ENCODE measurements around the gene LRG1. TPM values are rescaled to one million over a fixed set of nuclear protein-coding genes. Genes with fewer than 3 reads are reported as not detected.

LRG1 gene
- total and polyA plus RNA-seq, 9 donors = 0.18 to 0.92 (median 0.59) TPM

GRCh38 chr19:4582980-4583842 lies 43.4 kb upstream of the LRG1 start:
- peaks cover 51% of the 10 kb centered on the region for H3K4me1 ChIP-seq (ENCODE audit: control insufficient read depth, insufficient read depth, low read length)
- WGBS (ENCODE audit: insufficient coverage) = 57% methylated on average over 14 of the region's 16 CpGs
- H3K4me3 ChIP-seq (ENCODE audit: low read length) = no peak overlapping the region
- DNase-seq = no peak
- H3K27ac ChIP-seq (ENCODE audit: low read length) = no peak overlapping the region
- peaks cover 3% of the 10 kb centered on the region for H3K36me3 ChIP-seq (ENCODE audit: control insufficient read depth, insufficient read depth, low read length)
- H3K9me3 ChIP-seq (replicated peaks; ENCODE audit: control insufficient read depth, low read depth, low read length) = no peaks in the 10 kb centered on the region
- H3K27me3 ChIP-seq (ENCODE audit: control insufficient read depth, insufficient read depth, low read length) = peaks cover 48% of the 10 kb centered on the region

- peak; percentile 66 for DNase-seq
- peaks cover 48% of the 10 kb centered on the region for H3K27me3 ChIP-seq (ENCODE audit: control insufficient read depth, insufficient read depth, low read length)
- H3K4me1 ChIP-seq (ENCODE audit: control insufficient read depth, insufficient read depth, low read length) = peaks cover 45% of the 10 kb centered on the region
- no peaks in the 10 kb centered on the region for H3K9me3 ChIP-seq (replicated peaks; ENCODE audit: control insufficient read depth, low read depth, low read length)
- H3K36me3 ChIP-seq (ENCODE audit: control insufficient read depth, insufficient read depth, low read length) = peaks cover 3% of the 10 kb centered on the region
- 16% methylated on average over 28 of the region's 57 CpGs for WGBS (ENCODE audit: insufficient coverage)
- peak overlapping the region; percentile 37 for H3K4me3 ChIP-seq (ENCODE audit: low read length)
- peak overlapping the region; percentile 13 for H3K27ac ChIP-seq (ENCODE audit: low read length)
Measured at GRCh38 chr19:4581666-4582553, 42.1 kb upstream of the LRG1 start.

GRCh38 chr19:4580961-4581665 lies 41.3 kb upstream of the LRG1 start:
- WGBS (ENCODE audit: insufficient coverage) = 0% methylated on average over 47 of the region's 62 CpGs
- peaks cover 45% of the 10 kb centered on the region for H3K27me3 ChIP-seq (ENCODE audit: control insufficient read depth, insufficient read depth, low read length)

GRCh38 chr19:4580021-4580901 lies 40.4 kb upstream of the LRG1 start:
- Histone ChIP-seq H3K27me3 (ENCODE audit: control insufficient read depth, insufficient read depth, low read length) (peaks cover 40% of the 10 kb centered on the region), H3K27ac (ENCODE audit: low read length) (no peak overlapping the region), H3K4me1 (ENCODE audit: control insufficient read depth, insufficient read depth, low read length) (peaks cover 41% of the 10 kb centered on the region), H3K36me3 (ENCODE audit: control insufficient read depth, insufficient read depth, low read length) (peaks cover 3% of the 10 kb centered on the region), H3K9me3 (replicated peaks; ENCODE audit: control insufficient read depth, low read depth, low read length) (no peaks in the 10 kb centered on the region), H3K4me3 (ENCODE audit: low read length) (peak overlapping the region; percentile 62)
- peak; percentile 17 for DNase-seq
- WGBS (ENCODE audit: insufficient coverage) = 1% methylated on average over 25 of the region's 50 CpGs

More at GRCh38 chr19:4580961-4581665, 41.3 kb upstream of the LRG1 start:
- H3K27ac ChIP-seq (ENCODE audit: low read length) = no peak overlapping the region
- peaks cover 39% of the 10 kb centered on the region for H3K4me1 ChIP-seq (ENCODE audit: control insufficient read depth, insufficient read depth, low read length)
- no peaks in the 10 kb centered on the region for H3K9me3 ChIP-seq (replicated peaks; ENCODE audit: control insufficient read depth, low read depth, low read length)
- peak; percentile 18 for DNase-seq
- peaks cover 3% of the 10 kb centered on the region for H3K36me3 ChIP-seq (ENCODE audit: control insufficient read depth, insufficient read depth, low read length)
- peak overlapping the region; percentile 62 for H3K4me3 ChIP-seq (ENCODE audit: low read length)

- H3K9me3 ChIP-seq (replicated peaks; ENCODE audit: control insufficient read depth, low read depth, low read length) = no peaks in the 10 kb centered on the region
- H3K27ac ChIP-seq (ENCODE audit: low read length) = no peak overlapping the region
- H3K4me1 ChIP-seq (ENCODE audit: control insufficient read depth, insufficient read depth, low read length) = peaks cover 38% of the 10 kb centered on the region
- 92% methylated on average over 2 of the region's 8 CpGs for WGBS (ENCODE audit: insufficient coverage)
- peaks cover 32% of the 10 kb centered on the region for H3K27me3 ChIP-seq (ENCODE audit: control insufficient read depth, insufficient read depth, low read length)
- H3K36me3 ChIP-seq (ENCODE audit: control insufficient read depth, insufficient read depth, low read length) = peaks cover 3% of the 10 kb centered on the region
- no peak for DNase-seq
- no peak overlapping the region for H3K4me3 ChIP-seq (ENCODE audit: low read length)
Measured at GRCh38 chr19:4579389-4579788, 39.6 kb upstream of the LRG1 start.

- WGBS (ENCODE audit: insufficient coverage) = 47% methylated on average over 10 of the region's 11 CpGs
- no peaks in the 10 kb centered on the region for H3K9me3 ChIP-seq (replicated peaks; ENCODE audit: control insufficient read depth, low read depth, low read length)
- H3K27ac ChIP-seq (ENCODE audit: low read length) = no peak overlapping the region
- H3K4me3 ChIP-seq (ENCODE audit: low read length) = no peak overlapping the region
- peaks cover 3% of the 10 kb centered on the region for H3K36me3 ChIP-seq (ENCODE audit: control insufficient read depth, insufficient read depth, low read length)
- H3K27me3 ChIP-seq (ENCODE audit: control insufficient read depth, insufficient read depth, low read length) = peaks cover 29% of the 10 kb centered on the region
- DNase-seq = no peak
- peaks cover 31% of the 10 kb centered on the region for H3K4me1 ChIP-seq (ENCODE audit: control insufficient read depth, insufficient read depth, low read length)
Measured at GRCh38 chr19:4578552-4579248, 38.9 kb upstream of the LRG1 start.

- no peak overlapping the region for H3K4me3 ChIP-seq (ENCODE audit: low read length)
- peaks cover 3% of the 10 kb centered on the region for H3K36me3 ChIP-seq (ENCODE audit: control insufficient read depth, insufficient read depth, low read length)
- peaks cover 30% of the 10 kb centered on the region for H3K4me1 ChIP-seq (ENCODE audit: control insufficient read depth, insufficient read depth, low read length)
- H3K27me3 ChIP-seq (ENCODE audit: control insufficient read depth, insufficient read depth, low read length) = peaks cover 25% of the 10 kb centered on the region
- H3K9me3 ChIP-seq (replicated peaks; ENCODE audit: control insufficient read depth, low read depth, low read length) = no peaks in the 10 kb centered on the region
- no CpG with 5 or more reads among the region's 5 CpGs for WGBS (ENCODE audit: insufficient coverage)
- peak; percentile 32 for DNase-seq
- no peak overlapping the region for H3K27ac ChIP-seq (ENCODE audit: low read length)
Measured at GRCh38 chr19:4577020-4577782, 37.4 kb upstream of the LRG1 start.

- peak; percentile 68 for DNase-seq
- H3K4me3 ChIP-seq (ENCODE audit: low read length) = no peak overlapping the region
- peak overlapping the region; percentile 84 for H3K27ac ChIP-seq (ENCODE audit: low read length)
- H3K36me3 ChIP-seq (ENCODE audit: control insufficient read depth, insufficient read depth, low read length) = peaks cover 3% of the 10 kb centered on the region
- peaks cover 19% of the 10 kb centered on the region for H3K27me3 ChIP-seq (ENCODE audit: control insufficient read depth, insufficient read depth, low read length)
- 55% methylated on average over 17 of the region's 17 CpGs for WGBS (ENCODE audit: insufficient coverage)
- peaks cover 31% of the 10 kb centered on the region for H3K4me1 ChIP-seq (ENCODE audit: control insufficient read depth, insufficient read depth, low read length)
- no peaks in the 10 kb centered on the region for H3K9me3 ChIP-seq (replicated peaks; ENCODE audit: control insufficient read depth, low read depth, low read length)
Measured at GRCh38 chr19:4576016-4576933, 36.4 kb upstream of the LRG1 start.
